AG09319 (cell line): ENCODE measurements around the gene DBNDD1.

Experiments used
- DNase-seq: peaks from one replicate; pipeline ENCODE4 v3.0.0-alpha.2; 2010; ENCODE audit warnings: low read depth; ENCODE audit errors: extremely low read depth
- TF ChIP-seq, protein P1 (sequence below): IDR thresholded peaks from 2 replicates; pipeline ENCODE4 v1.5.1; 2011; ENCODE audit warnings: low read depth, mild to moderate bottlenecking, inconsistent platforms, low read length, moderate library complexity

DBNDD1 gene

GRCh38 chr16:89964201-89964600 is 55.1 kb downstream of the DBNDD1 start:
- no peak for DNase-seq
- TF ChIP-seq, protein P1, sequence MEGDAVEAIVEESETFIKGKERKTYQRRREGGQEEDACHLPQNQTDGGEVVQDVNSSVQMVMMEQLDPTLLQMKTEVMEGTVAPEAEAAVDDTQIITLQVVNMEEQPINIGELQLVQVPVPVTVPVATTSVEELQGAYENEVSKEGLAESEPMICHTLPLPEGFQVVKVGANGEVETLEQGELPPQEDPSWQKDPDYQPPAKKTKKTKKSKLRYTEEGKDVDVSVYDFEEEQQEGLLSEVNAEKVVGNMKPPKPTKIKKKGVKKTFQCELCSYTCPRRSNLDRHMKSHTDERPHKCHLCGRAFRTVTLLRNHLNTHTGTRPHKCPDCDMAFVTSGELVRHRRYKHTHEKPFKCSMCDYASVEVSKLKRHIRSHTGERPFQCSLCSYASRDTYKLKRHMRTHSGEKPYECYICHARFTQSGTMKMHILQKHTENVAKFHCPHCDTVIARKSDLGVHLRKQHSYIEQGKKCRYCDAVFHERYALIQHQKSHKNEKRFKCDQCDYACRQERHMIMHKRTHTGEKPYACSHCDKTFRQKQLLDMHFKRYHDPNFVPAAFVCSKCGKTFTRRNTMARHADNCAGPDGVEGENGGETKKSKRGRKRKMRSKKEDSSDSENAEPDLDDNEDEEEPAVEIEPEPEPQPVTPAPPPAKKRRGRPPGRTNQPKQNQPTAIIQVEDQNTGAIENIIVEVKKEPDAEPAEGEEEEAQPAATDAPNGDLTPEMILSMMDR, result no peak

- TF ChIP-seq, protein P1, result no peak
- no peak for DNase-seq
These were observed 56.3 kb downstream of the DBNDD1 start for GRCh38 chr16:89962754-89963498.

DNA sequence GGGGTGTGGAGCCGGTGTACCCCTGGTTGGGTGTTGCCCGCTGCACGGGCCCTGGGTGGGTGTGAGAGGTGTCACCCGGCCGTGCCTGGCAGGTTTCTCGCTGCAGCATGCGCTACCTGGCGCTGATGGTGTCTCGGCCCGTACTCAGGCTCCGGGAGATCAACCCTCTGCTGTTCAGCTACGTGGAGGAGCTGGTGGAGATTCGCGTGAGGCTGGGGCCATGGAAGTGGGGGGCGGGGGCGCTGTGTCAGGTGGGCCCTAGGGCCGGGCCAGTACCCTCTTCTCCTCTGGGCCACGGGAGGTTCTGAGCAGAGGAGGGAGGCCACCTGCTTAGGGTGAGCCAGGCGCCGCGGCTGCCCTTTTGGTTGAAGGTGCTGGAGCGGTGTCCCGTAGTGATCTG is 57.3 kb downstream of the DBNDD1 start:
- TF ChIP-seq, protein P1, result no peak
- no peak for DNase-seq

GRCh38 chr16:89960966-89961365 is 58.3 kb downstream of the DBNDD1 start:
- TF ChIP-seq, protein P1, result no peak
- no peak for DNase-seq

GRCh38 chr16:89958596-89958995 is 60.7 kb downstream of the DBNDD1 start:
- TF ChIP-seq, protein P1, result no peak
- no peak for DNase-seq

DNA sequence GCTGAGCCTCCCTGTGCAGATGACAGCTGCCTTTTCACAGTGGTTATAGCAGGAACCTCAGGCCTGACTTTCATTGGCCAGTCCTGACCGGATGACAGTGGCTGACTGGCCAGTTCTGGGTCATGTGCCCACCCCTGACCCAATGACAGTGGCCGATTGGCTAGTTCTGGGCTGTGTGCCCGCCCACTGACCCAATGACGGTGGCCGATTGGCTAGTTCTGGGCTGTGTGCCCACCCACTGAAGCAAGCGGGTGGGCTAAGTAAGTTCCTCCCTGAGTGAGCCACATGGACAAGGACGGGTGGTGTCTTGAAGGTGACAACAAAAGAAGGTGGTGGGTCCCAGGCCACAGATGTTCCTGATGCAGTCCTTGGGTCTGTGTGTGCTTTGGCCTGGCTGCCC is 61.2 kb downstream of the DBNDD1 start:
- DNase-seq, result no peak
- TF ChIP-seq, protein P1, result no peak

GRCh38 chr16:89957216-89957785 is 62.0 kb downstream of the DBNDD1 start:
- no peak for DNase-seq
- TF ChIP-seq, protein P1, result no peak
